Epithelial cell of proximal tubule (primary cell): Measurements from ENCODE around the gene CNGA2. TPM values are rescaled to one million over a fixed set of nuclear protein-coding genes. Genes with fewer than 3 reads are reported as not detected.

Experiments
- DNase-seq: peaks from one replicate; pipeline ENCODE4 v3.0.0-alpha.2; 2011; ENCODE audit warnings: low read depth
- H3K4me3 ChIP-seq: 2 replicates; pipeline ENCODE4 v1.5.1; 2011; ENCODE audit warnings: low read depth, mild to moderate bottlenecking, low read length
- total RNA-seq: library from RNA; depleted of rRNA; stranded (reverse); fragments of >200 nt; gene quantifications from 2 replicates; pipeline ENCODE4 v1.2.3, GENCODE V29; 2015
- TF ChIP-seq, protein P1 (sequence below): conservative IDR thresholded peaks from 2 replicates; pipeline ENCODE4 v1.5.1; 2012; ENCODE audit warnings: low read depth, mild to moderate bottlenecking, low read length

CNGA2 gene
- total RNA-seq, 1 donor from 2014 or later, result not detected

DNA sequence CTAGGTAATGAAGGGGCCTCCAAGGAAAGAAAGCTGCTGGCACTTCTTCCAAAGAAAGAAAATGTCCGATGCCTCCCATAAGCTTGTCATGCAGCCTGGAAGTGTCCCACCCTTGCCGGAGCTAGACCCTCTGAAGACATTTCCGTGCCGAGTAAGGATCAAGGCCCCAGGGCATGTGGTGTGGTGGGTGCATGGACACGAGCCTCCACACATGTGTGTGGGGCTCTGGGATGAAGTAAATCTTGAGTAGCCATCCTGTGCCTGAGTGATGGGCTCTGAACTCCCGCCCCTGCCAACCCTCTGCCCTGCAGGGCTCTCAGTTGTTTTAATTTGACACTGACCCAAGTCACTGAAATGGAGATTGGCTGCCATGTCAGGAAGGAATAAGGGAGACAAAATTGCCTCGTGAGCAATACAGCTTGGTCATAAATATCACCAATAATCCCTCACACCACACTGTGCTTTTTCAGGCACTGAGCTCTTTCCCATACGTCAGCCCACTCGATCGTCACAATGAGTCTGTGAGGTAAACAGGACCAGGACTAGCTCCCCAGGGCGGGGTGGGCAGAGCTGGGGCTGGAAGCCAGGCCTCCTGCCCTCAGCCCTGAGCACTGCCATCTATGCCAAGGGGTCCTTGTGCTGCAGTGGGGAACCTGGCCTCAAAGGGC is 24.6 kb downstream of the CNGA2 start:
- no peak overlapping the region for H3K4me3 ChIP-seq
- TF ChIP-seq, protein P1, sequence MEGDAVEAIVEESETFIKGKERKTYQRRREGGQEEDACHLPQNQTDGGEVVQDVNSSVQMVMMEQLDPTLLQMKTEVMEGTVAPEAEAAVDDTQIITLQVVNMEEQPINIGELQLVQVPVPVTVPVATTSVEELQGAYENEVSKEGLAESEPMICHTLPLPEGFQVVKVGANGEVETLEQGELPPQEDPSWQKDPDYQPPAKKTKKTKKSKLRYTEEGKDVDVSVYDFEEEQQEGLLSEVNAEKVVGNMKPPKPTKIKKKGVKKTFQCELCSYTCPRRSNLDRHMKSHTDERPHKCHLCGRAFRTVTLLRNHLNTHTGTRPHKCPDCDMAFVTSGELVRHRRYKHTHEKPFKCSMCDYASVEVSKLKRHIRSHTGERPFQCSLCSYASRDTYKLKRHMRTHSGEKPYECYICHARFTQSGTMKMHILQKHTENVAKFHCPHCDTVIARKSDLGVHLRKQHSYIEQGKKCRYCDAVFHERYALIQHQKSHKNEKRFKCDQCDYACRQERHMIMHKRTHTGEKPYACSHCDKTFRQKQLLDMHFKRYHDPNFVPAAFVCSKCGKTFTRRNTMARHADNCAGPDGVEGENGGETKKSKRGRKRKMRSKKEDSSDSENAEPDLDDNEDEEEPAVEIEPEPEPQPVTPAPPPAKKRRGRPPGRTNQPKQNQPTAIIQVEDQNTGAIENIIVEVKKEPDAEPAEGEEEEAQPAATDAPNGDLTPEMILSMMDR, result no peak
- DNase-seq, result no peak

DNA sequence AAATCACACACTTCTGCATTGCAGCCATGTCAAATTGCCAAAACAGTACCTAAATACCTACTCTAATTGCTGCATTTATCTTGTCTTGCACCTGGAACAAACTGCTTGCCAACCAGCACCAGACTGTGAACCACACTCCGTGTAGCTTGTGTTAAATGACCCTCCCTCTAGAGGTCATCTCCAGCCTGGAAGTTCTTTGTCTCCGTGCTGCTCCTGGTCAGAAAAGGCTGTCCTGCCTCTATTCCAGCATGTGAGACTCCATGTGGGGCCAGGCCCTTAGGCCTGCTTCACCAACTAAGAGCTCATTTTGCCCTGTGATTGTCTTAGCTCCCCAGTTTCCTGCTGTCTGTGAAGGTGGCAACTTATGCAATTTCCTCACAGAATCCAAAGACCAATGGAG is 28.3 kb downstream of the CNGA2 start:
- no peak overlapping the region for H3K4me3 ChIP-seq
- TF ChIP-seq, protein P1, result no peak
- no peak for DNase-seq

DNA sequence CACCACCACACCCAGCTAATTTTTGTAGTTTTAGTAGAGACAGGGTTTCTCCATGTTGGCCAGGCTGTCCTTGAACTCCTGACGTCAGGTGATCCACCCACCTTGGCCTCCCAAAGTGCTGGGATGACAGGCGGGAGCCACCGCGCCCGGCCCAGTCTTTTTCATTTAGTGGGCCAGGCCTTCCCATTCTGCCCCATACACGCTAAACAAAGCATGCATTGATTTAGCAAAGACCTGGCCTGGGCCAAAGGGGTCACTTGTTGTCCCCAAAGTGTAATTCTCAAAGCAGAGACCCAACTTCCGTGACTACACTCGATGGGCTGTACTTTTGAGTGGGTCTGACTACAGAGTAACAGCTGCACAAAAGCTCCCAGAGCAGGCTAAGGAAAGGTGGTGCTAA is 29.2 kb downstream of the CNGA2 start:
- no peak for DNase-seq
- no peak overlapping the region for H3K4me3 ChIP-seq
- TF ChIP-seq, protein P1, result no peak

DNA sequence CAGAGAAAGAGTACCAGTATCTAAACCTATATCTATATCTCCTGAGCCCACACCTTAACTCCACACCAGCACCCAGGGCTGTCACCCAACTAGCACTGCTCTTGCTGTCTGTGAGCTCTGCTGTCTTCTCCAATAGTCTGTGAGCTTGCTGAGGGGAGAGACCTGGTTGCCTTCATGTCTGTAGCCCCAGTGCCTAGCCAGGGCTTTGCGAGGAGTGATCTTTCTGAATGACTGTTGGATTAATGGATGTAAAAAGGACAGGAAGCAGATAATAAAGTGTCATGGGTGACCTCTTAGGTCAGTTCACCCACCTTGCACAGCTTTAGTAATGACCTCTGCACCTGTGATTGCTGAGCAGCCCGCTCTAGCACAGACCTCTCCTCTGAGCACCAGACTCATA is 30.5 kb downstream of the CNGA2 start:
- H3K4me3 ChIP-seq, result no peak overlapping the region
- TF ChIP-seq, protein P1, result no peak
- no peak for DNase-seq

DNA sequence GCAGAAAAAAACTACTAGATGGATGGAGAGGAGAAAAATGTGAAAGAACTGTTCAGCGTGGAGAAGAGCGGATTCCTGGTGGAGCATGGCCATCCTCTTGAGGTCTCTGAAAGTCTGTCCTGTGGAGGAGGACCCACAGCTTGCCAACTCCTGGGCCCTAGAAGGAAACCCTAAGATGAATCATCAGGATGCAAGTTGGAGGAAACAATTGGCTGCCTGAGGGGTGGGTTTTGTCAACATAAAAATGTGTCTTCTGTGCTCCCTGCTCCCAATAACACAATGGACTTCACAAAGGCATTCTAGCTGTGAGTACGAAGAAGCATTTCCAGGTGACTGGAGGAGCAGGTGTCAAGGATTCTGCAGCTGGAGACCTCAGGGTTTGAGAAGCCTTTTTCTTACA is 37.2 kb downstream of the CNGA2 start:
- DNase-seq, result no peak
- TF ChIP-seq, protein P1, result no peak
- no peak overlapping the region for H3K4me3 ChIP-seq

DNA sequence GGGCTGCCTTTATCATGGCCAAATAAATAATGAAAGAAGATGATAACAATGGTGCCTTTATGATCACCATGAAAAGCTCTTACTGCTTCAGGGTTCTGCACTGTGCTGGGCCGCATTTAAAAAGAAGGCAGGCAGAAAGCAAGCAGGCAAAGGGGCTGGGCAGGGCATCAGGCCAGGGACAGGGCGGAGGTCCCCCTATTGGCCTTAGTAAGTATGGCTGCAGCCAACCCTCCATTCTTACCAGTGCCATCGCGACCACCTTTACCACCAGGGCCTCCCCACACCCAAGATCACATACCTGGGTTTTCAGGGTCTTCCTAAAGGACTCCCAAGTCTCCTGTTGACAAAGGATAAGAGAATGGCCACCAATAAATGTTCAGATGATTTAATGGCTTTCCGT is 38.9 kb downstream of the CNGA2 start:
- H3K4me3 ChIP-seq, result no peak overlapping the region
- TF ChIP-seq, protein P1, result no peak
- no peak for DNase-seq

DNA sequence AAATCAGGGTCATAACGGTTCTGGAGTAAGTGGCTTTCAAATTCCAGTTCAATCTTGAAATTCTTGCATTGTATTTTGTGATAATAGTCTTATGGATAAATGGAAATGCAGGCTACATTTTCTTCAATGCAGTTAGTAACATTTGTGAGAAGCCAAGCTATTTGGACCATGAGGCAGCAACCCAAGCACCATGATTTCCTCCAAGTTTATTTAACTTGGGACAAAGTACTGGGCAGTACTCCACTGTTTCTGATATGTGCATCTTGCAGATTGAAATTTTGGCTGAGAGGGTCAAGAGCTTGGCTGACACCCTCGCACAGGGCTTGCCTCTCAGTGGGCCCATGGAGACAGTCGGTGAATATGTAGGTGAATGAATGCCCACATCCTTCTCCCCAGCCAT is 39.9 kb downstream of the CNGA2 start:
- DNase-seq, result no peak
- TF ChIP-seq, protein P1, result no peak
- no peak overlapping the region for H3K4me3 ChIP-seq
